OCI-LY3 (cell line): Measurements from ENCODE around the gene TTC16.

Experiments used
- H2AFZ ChIP-seq: fragments of 200-600, 300-600 bp; shearing (Covaris generic); 2 replicates; pipeline ENCODE4 v1.6.0; 2014; ENCODE audit warnings: antibody characterized with exemption, low read depth, low read length
- H3K27ac ChIP-seq: fragments of 200-600, 300-600 bp; sonication (generic); 2 replicates; pipeline ENCODE4 v1.5.1; 2014; ENCODE audit warnings: mild to moderate bottlenecking, low read length, moderate library complexity, mixed read lengths
- H3K27me3 ChIP-seq: fragments of 200-600, 300-600 bp; sonication (generic); 2 replicates; pipeline ENCODE4 v1.6.1; 2014; ENCODE audit warnings: low read depth, low read length, mixed read lengths
- H3K36me3 ChIP-seq: fragments of 200-600, 300-600 bp; sonication (generic); replicated peaks from 2 replicates; pipeline ENCODE3; 2014; ENCODE audit warnings: low read depth, low read length, mixed read lengths
- H3K4me1 ChIP-seq: fragments of 300-600, 200-600 bp; sonication (generic); 2 replicates; pipeline ENCODE4 v1.6.1; 2014; ENCODE audit warnings: low read length, mixed read lengths
- H3K4me2 ChIP-seq: fragments of 200-600, 300-600 bp; sonication (generic); 2 replicates; pipeline ENCODE4 v1.6.1; 2014; ENCODE audit warnings: low read length, mixed read lengths
- H3K4me3 ChIP-seq: fragments of 300-600, 200-600 bp; sonication (generic); 2 replicates; pipeline ENCODE4 v1.5.1; 2014; ENCODE audit warnings: antibody characterized with exemption, mild to moderate bottlenecking, low read length, moderate library complexity
- H3K79me2 ChIP-seq: fragments of 300-600, 200-600 bp; shearing (Covaris generic); 2 replicates; pipeline ENCODE4 v1.6.1; 2014; ENCODE audit warnings: mild to moderate bottlenecking, low read length, mixed read lengths
- H3K9ac ChIP-seq: fragments of 300-600, 200-600 bp; shearing (Covaris generic); 2 replicates; pipeline ENCODE4 v1.6.0; 2014; ENCODE audit warnings: mild to moderate bottlenecking, low read length, moderate library complexity
- H3K9me3 ChIP-seq: fragments of 200-600, 300-600 bp; shearing (Covaris generic); 2 replicates; pipeline ENCODE4 v1.6.1; 2014; ENCODE audit warnings: low read length, mixed read lengths; ENCODE audit not compliant: insufficient read depth
- H4K20me1 ChIP-seq: fragments of 200-600, 300-600 bp; sonication (generic); 2 replicates; pipeline ENCODE4 v1.6.1; 2016; ENCODE audit warnings: low read length, mixed read lengths; ENCODE audit not compliant: insufficient read depth
- CTCF ChIP-seq: fragments of 200-600, 300-600 bp; sonication (generic); IDR thresholded peaks from 2 replicates; pipeline ENCODE4 v1.5.1; 2014; ENCODE audit warnings: antibody characterized with exemption, low read length, low read depth
- EZH2phosphoT487 ChIP-seq: fragments of 200-600 bp; shearing (Covaris generic); IDR thresholded peaks from 2 replicates; pipeline ENCODE4 v1.6.1; 2018; ENCODE audit warnings: antibody characterized with exemption, mixed run types, low read depth

The TTC16 gene

GRCh38 chr9:127773272-127773671, 57.4 kb downstream of the TTC16 start:
- H3K79me2 ChIP-seq = peaks cover 56% of the 10 kb centered on the region
- no peak overlapping the region for H3K4me2 ChIP-seq
- peaks cover 61% of the 10 kb centered on the region for H4K20me1 ChIP-seq
- H3K27ac ChIP-seq = no peak overlapping the region
- no peak overlapping the region for H3K4me3 ChIP-seq
- no peaks in the 10 kb centered on the region for H3K27me3 ChIP-seq
- TF ChIP-seq CTCF = no peak
- TF ChIP-seq EZH2phosphoT487 = no peak
- H2AFZ ChIP-seq = no peak overlapping the region
- no peaks in the 10 kb centered on the region for H3K9me3 ChIP-seq
- H3K36me3 ChIP-seq = peaks cover 48% of the 10 kb centered on the region
- H3K4me1 ChIP-seq = peaks cover 23% of the 10 kb centered on the region
- no peak overlapping the region for H3K9ac ChIP-seq

DNA sequence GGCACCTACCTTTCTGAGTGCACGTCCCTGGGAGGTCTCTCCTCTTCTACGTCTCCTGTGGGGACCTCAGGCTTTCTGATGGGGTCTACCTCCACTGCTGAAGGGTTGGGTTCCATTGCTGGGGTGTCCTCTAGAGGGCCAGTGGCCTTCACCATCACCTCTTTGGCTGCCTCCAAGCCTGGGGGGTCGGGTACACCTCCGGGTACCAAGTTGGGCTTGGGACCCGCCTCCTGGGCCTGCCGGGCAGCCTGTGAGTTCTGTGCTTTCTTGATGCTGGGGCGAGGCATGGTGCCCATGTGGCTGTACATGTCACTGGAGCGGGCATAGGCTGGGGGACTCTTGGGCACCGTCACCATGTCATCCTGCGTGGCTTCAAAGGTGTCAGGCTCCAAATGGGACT, 58.1 kb downstream of the TTC16 start:
- H3K36me3 ChIP-seq = peaks cover 45% of the 10 kb centered on the region
- H3K4me2 ChIP-seq = no peak overlapping the region
- peaks cover 54% of the 10 kb centered on the region for H4K20me1 ChIP-seq
- H2AFZ ChIP-seq = no peak overlapping the region
- H3K4me1 ChIP-seq = peaks cover 27% of the 10 kb centered on the region
- H3K27ac ChIP-seq = no peak overlapping the region
- H3K9me3 ChIP-seq = no peaks in the 10 kb centered on the region
- H3K9ac ChIP-seq = no peak overlapping the region
- TF ChIP-seq EZH2phosphoT487 = no peak
- TF ChIP-seq CTCF = no peak
- no peak overlapping the region for H3K4me3 ChIP-seq
- H3K79me2 ChIP-seq = peaks cover 55% of the 10 kb centered on the region
- H3K27me3 ChIP-seq = no peaks in the 10 kb centered on the region

DNA sequence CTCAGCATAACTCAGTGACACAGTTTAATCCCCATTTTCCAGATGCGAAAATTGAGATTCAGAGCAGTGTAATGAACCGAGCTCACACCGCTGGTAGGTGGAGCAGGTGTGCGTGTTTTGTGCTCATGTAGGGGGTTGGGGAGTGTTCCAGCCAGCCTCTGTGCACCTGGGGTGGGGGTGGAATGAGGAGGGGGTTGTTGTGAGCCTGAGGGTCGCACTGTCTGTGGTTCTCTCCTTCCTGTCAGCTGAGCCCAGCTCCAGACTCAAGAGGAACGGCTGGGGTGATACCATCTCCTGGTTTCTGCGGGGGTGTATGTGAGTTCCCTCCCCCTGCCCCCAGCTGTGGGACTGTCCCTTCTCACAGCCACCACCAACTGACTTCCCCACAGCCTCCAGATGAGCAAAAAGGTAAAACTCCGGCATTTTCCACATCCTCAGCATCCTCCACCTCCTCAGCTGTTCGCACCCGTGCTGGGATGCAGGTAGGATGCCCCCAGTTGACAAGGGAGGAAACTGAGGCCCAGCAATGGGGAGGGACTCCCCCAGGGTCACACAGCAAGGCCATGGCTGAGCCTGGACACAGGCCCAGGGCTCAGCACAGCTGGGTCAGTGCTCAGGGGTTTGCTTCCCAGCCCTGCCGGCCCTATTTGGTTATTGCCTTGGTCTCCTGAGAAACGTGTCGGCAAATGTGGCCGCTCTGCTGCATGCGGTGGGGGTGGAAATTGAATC, 60.5 kb downstream of the TTC16 start:
- H2AFZ ChIP-seq = no peak overlapping the region
- TF ChIP-seq EZH2phosphoT487 (no peak), CTCF (no peak)
- peak overlapping the region; percentile 92 for H3K9ac ChIP-seq
- no peaks in the 10 kb centered on the region for H3K9me3 ChIP-seq
- H3K4me1 ChIP-seq = peaks cover 32% of the 10 kb centered on the region
- peak overlapping the region; percentile 85 for H3K4me3 ChIP-seq
- no peaks in the 10 kb centered on the region for H3K27me3 ChIP-seq
- peaks cover 30% of the 10 kb centered on the region for H3K36me3 ChIP-seq
- H3K27ac ChIP-seq = peak overlapping the region; percentile 98
- peak overlapping the region; percentile 98 for H3K4me2 ChIP-seq
- H3K79me2 ChIP-seq = peaks cover 39% of the 10 kb centered on the region
- H4K20me1 ChIP-seq = peaks cover 33% of the 10 kb centered on the region

- TF ChIP-seq CTCF = no peak
- no peak for TF ChIP-seq EZH2phosphoT487
- no peaks in the 10 kb centered on the region for H3K27me3 ChIP-seq
- peaks cover 27% of the 10 kb centered on the region for H3K36me3 ChIP-seq
- peak overlapping the region; percentile 98 for H3K27ac ChIP-seq
- peaks cover 27% of the 10 kb centered on the region for H3K4me1 ChIP-seq
- peak overlapping the region; percentile 85 for H3K4me3 ChIP-seq
- H4K20me1 ChIP-seq = peaks cover 29% of the 10 kb centered on the region
- H3K79me2 ChIP-seq = peaks cover 39% of the 10 kb centered on the region
- no peaks in the 10 kb centered on the region for H3K9me3 ChIP-seq
- H2AFZ ChIP-seq = no peak overlapping the region
- H3K4me2 ChIP-seq = peak overlapping the region; percentile 98
- H3K9ac ChIP-seq = peak overlapping the region; percentile 92
These were observed 61.0 kb downstream of the TTC16 start for GRCh38 chr9:127776924-127777289.
